GM23338 (cell line): ENCODE results near the gene PPP2R1B.

Experiments used
- EZH2 ChIP-seq: fragments of 200-600 bp; sonication (generic); IDR thresholded peaks from one replicate; pipeline ENCODE4 v1.8.0; 2017; ENCODE audit warnings: antibody characterized with exemption, mild to moderate bottlenecking, low read depth; ENCODE audit not compliant: unreplicated experiment
- TF ChIP-seq, protein P1 (sequence below), 2 experiments: fragments of 200-600 bp in 1 of 2; sonication (generic) in 1 of 2; conservative IDR thresholded peaks; 2 replicates each; pipeline versions ENCODE4 v1.5.1 to v1.6.1; 2016 to 2017; ENCODE audit warnings: antibody characterized with exemption in 2 of 2, low read depth in 2 of 2, mild to moderate bottlenecking in 2 of 2, moderate library complexity in 1 of 2
- TF ChIP-seq, protein P2 (sequence below): IDR thresholded peaks from one replicate; pipeline ENCODE4 v1.6.1; 2018; ENCODE audit warnings: antibody characterized with exemption; ENCODE audit not compliant: unreplicated experiment
- TF ChIP-seq, protein P3 (sequence below): fragments of 250-450 bp; sonication (Bioruptor Pico); IDR thresholded peaks from 2 replicates; pipeline ENCODE4 v1.5.0; 2020; ENCODE audit warnings: mild to moderate bottlenecking, moderate library complexity

DNA sequence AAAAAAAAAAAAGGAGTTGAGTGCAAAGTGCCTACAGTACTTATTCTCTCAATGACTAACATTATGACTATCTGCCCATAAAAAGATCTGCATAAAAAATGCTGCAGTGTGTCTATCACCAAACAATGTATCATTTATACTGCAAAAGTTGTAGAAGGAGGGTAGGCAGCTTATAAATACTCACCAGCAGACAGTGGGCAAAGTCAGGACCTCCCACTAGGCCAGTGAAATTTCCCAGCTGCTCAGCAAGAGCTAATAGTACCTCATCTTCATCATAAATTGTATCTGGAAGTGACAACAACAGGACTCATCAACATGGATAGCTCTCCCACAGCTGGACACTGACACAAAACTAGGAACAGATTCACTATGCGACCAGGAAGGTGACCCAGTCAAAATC, 1.6 kb downstream of the PPP2R1B start:
- TF ChIP-seq, protein P1, sequence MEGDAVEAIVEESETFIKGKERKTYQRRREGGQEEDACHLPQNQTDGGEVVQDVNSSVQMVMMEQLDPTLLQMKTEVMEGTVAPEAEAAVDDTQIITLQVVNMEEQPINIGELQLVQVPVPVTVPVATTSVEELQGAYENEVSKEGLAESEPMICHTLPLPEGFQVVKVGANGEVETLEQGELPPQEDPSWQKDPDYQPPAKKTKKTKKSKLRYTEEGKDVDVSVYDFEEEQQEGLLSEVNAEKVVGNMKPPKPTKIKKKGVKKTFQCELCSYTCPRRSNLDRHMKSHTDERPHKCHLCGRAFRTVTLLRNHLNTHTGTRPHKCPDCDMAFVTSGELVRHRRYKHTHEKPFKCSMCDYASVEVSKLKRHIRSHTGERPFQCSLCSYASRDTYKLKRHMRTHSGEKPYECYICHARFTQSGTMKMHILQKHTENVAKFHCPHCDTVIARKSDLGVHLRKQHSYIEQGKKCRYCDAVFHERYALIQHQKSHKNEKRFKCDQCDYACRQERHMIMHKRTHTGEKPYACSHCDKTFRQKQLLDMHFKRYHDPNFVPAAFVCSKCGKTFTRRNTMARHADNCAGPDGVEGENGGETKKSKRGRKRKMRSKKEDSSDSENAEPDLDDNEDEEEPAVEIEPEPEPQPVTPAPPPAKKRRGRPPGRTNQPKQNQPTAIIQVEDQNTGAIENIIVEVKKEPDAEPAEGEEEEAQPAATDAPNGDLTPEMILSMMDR (conservative IDR thresholded peaks at IDR 0.05; ENCODE audit: low read depth in 2 of 2), result no peak
- TF ChIP-seq, protein P2, sequence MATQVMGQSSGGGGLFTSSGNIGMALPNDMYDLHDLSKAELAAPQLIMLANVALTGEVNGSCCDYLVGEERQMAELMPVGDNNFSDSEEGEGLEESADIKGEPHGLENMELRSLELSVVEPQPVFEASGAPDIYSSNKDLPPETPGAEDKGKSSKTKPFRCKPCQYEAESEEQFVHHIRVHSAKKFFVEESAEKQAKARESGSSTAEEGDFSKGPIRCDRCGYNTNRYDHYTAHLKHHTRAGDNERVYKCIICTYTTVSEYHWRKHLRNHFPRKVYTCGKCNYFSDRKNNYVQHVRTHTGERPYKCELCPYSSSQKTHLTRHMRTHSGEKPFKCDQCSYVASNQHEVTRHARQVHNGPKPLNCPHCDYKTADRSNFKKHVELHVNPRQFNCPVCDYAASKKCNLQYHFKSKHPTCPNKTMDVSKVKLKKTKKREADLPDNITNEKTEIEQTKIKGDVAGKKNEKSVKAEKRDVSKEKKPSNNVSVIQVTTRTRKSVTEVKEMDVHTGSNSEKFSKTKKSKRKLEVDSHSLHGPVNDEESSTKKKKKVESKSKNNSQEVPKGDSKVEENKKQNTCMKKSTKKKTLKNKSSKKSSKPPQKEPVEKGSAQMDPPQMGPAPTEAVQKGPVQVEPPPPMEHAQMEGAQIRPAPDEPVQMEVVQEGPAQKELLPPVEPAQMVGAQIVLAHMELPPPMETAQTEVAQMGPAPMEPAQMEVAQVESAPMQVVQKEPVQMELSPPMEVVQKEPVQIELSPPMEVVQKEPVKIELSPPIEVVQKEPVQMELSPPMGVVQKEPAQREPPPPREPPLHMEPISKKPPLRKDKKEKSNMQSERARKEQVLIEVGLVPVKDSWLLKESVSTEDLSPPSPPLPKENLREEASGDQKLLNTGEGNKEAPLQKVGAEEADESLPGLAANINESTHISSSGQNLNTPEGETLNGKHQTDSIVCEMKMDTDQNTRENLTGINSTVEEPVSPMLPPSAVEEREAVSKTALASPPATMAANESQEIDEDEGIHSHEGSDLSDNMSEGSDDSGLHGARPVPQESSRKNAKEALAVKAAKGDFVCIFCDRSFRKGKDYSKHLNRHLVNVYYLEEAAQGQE, result no peak
- TF ChIP-seq EZH2, result no peak
- TF ChIP-seq, protein P3, sequence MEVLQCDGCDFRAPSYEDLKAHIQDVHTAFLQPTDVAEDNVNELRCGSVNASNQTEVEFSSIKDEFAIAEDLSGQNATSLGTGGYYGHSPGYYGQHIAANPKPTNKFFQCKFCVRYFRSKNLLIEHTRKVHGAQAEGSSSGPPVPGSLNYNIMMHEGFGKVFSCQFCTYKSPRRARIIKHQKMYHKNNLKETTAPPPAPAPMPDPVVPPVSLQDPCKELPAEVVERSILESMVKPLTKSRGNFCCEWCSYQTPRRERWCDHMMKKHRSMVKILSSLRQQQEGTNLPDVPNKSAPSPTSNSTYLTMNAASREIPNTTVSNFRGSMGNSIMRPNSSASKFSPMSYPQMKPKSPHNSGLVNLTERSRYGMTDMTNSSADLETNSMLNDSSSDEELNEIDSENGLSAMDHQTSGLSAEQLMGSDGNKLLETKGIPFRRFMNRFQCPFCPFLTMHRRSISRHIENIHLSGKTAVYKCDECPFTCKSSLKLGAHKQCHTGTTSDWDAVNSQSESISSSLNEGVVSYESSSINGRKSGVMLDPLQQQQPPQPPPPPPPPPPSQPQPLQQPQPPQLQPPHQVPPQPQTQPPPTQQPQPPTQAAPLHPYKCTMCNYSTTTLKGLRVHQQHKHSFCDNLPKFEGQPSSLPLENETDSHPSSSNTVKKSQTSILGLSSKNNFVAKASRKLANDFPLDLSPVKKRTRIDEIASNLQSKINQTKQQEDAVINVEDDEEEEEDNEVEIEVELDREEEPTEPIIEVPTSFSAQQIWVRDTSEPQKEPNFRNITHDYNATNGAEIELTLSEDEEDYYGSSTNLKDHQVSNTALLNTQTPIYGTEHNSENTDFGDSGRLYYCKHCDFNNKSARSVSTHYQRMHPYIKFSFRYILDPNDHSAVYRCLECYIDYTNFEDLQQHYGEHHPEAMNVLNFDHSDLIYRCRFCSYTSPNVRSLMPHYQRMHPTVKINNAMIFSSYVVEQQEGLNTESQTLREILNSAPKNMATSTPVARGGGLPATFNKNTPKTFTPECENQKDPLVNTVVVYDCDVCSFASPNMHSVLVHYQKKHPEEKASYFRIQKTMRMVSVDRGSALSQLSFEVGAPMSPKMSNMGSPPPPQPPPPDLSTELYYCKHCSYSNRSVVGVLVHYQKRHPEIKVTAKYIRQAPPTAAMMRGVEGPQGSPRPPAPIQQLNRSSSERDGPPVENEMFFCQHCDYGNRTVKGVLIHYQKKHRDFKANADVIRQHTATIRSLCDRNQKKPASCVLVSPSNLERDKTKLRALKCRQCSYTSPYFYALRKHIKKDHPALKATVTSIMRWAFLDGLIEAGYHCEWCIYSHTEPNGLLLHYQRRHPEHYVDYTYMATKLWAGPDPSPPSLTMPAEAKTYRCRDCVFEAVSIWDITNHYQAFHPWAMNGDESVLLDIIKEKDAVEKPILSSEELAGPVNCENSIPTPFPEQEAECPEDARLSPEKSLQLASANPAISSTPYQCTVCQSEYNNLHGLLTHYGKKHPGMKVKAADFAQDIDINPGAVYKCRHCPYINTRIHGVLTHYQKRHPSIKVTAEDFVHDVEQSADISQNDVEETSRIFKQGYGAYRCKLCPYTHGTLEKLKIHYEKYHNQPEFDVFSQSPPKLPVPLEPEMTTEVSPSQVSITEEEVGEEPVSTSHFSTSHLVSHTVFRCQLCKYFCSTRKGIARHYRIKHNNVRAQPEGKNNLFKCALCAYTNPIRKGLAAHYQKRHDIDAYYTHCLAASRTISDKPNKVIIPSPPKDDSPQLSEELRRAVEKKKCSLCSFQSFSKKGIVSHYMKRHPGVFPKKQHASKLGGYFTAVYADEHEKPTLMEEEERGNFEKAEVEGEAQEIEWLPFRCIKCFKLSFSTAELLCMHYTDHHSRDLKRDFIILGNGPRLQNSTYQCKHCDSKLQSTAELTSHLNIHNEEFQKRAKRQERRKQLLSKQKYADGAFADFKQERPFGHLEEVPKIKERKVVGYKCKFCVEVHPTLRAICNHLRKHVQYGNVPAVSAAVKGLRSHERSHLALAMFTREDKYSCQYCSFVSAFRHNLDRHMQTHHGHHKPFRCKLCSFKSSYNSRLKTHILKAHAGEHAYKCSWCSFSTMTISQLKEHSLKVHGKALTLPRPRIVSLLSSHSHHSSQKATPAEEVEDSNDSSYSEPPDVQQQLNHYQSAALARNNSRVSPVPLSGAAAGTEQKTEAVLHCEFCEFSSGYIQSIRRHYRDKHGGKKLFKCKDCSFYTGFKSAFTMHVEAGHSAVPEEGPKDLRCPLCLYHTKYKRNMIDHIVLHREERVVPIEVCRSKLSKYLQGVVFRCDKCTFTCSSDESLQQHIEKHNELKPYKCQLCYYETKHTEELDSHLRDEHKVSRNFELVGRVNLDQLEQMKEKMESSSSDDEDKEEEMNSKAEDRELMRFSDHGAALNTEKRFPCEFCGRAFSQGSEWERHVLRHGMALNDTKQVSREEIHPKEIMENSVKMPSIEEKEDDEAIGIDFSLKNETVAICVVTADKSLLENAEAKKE, result no peak
